GM23338 (cell line): ENCODE results near the gene MAZ.

ENCODE experiments used
- CREB1 ChIP-seq: fragments of 250-450 bp; sonication (Bioruptor Pico); IDR thresholded peaks from 2 replicates; pipeline ENCODE4 v1.5.0; 2020; ENCODE audit warnings: low read depth, mild to moderate bottlenecking, moderate library complexity
- EZH2 ChIP-seq: fragments of 200-600 bp; sonication (generic); IDR thresholded peaks from one replicate; pipeline ENCODE4 v1.8.0; 2017; ENCODE audit warnings: antibody characterized with exemption, mild to moderate bottlenecking, low read depth; ENCODE audit not compliant: unreplicated experiment
- EZH2phosphoT487 ChIP-seq: fragments of 200-600 bp; sonication (generic); IDR thresholded peaks from one replicate; pipeline ENCODE4 v1.8.1; 2018; ENCODE audit warnings: antibody characterized with exemption; ENCODE audit not compliant: unreplicated experiment
- JUNB ChIP-seq: IDR thresholded peaks from one replicate; pipeline ENCODE4 v1.6.1; 2016; ENCODE audit warnings: antibody characterized with exemption; ENCODE audit not compliant: unreplicated experiment
- POLR2AphosphoS5 ChIP-seq: IDR thresholded peaks from 2 replicates; pipeline ENCODE4 v1.6.1; 2016; ENCODE audit warnings: antibody characterized with exemption, low read depth
- TF ChIP-seq, protein P1 (sequence below), 2 experiments: fragments of 200-600 bp in 1 of 2; sonication (generic) in 1 of 2; conservative IDR thresholded peaks; 2 replicates each; pipeline versions ENCODE4 v1.5.1 to v1.6.1; 2016 to 2017; ENCODE audit warnings: antibody characterized with exemption in 2 of 2, low read depth in 2 of 2, mild to moderate bottlenecking in 2 of 2, moderate library complexity in 1 of 2
- TF ChIP-seq, protein P2 (sequence below): IDR thresholded peaks from one replicate; pipeline ENCODE4 v1.6.1; 2018; ENCODE audit warnings: antibody characterized with exemption; ENCODE audit not compliant: unreplicated experiment

DNA sequence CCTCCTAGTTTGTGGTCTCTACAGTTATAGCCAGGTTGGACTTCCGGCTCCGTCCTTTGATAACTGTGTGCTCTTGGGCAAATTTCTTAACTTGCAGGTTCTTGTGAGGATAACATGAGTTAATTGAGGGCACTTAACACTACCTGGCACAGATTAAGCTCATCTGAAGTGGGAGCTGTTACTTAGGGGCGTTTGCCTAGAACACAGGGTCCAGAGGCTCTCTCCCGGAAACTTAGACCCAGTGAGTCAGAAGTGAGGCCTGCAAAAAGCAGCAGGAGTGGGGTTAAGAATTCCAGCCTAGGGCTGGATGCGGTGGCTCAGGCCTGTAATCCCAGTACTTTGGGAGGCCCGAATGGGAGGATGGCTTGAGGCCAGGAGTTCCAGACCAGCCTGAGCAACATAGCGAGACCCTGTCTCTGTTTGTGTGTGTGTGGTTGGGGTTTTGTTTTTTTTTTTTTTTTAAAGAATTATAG, 15.3 kb downstream of the MAZ start:
- TF ChIP-seq, protein P1, sequence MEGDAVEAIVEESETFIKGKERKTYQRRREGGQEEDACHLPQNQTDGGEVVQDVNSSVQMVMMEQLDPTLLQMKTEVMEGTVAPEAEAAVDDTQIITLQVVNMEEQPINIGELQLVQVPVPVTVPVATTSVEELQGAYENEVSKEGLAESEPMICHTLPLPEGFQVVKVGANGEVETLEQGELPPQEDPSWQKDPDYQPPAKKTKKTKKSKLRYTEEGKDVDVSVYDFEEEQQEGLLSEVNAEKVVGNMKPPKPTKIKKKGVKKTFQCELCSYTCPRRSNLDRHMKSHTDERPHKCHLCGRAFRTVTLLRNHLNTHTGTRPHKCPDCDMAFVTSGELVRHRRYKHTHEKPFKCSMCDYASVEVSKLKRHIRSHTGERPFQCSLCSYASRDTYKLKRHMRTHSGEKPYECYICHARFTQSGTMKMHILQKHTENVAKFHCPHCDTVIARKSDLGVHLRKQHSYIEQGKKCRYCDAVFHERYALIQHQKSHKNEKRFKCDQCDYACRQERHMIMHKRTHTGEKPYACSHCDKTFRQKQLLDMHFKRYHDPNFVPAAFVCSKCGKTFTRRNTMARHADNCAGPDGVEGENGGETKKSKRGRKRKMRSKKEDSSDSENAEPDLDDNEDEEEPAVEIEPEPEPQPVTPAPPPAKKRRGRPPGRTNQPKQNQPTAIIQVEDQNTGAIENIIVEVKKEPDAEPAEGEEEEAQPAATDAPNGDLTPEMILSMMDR (conservative IDR thresholded peaks at IDR 0.05; ENCODE audit: low read depth in 2 of 2), result no peak
- TF ChIP-seq EZH2 (no peak), CREB1 (CRISPR knock-in tag) (no peak), EZH2phosphoT487 (no peak), JUNB (no peak), POLR2AphosphoS5 (no peak)
- TF ChIP-seq, protein P2, sequence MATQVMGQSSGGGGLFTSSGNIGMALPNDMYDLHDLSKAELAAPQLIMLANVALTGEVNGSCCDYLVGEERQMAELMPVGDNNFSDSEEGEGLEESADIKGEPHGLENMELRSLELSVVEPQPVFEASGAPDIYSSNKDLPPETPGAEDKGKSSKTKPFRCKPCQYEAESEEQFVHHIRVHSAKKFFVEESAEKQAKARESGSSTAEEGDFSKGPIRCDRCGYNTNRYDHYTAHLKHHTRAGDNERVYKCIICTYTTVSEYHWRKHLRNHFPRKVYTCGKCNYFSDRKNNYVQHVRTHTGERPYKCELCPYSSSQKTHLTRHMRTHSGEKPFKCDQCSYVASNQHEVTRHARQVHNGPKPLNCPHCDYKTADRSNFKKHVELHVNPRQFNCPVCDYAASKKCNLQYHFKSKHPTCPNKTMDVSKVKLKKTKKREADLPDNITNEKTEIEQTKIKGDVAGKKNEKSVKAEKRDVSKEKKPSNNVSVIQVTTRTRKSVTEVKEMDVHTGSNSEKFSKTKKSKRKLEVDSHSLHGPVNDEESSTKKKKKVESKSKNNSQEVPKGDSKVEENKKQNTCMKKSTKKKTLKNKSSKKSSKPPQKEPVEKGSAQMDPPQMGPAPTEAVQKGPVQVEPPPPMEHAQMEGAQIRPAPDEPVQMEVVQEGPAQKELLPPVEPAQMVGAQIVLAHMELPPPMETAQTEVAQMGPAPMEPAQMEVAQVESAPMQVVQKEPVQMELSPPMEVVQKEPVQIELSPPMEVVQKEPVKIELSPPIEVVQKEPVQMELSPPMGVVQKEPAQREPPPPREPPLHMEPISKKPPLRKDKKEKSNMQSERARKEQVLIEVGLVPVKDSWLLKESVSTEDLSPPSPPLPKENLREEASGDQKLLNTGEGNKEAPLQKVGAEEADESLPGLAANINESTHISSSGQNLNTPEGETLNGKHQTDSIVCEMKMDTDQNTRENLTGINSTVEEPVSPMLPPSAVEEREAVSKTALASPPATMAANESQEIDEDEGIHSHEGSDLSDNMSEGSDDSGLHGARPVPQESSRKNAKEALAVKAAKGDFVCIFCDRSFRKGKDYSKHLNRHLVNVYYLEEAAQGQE, result no peak
